H1 (cell line): ENCODE measurements around the gene DERL3. TPM values are rescaled to one million over a fixed set of nuclear protein-coding genes. Genes with fewer than 3 reads are reported as not detected.

Experiments
- polyA plus RNA-seq, 7 experiments: library from polyadenylated mRNA; depleted of rRNA in 3 of 7; stranded (reverse) in 5 of 7; unstranded in 2 of 7; fragments of >200 nt in 5 of 7; fragments of 200-250 nt in 2 of 7; gene quantifications; 1 replicate in 5 of 7; 2 replicates in 1 of 7; 4 replicates in 1 of 7; pipeline versions ENCODE4 v1.2.1 to v1.2.3, GENCODE V29; 2011 to 2013; ENCODE audit warnings: missing spikeins in 2 of 7, mixed read lengths in 2 of 7
- total RNA-seq: library from RNA; stranded (reverse); fragmentation: NEBNext Ultra II Directional; extraction: Animal tissue kit (Norgen Biotek cat#: 25700); gene quantifications from 2 replicates; pipeline ENCODE4 v1.2.1, GENCODE V29; 2021
- TF ChIP-seq, protein P1 (sequence below), 3 experiments: IDR thresholded peaks; 1 replicate in 2 of 3; 2 replicates in 1 of 3; pipeline versions ENCODE4 v1.5.1 to v1.6.1; 2011; ENCODE audit warnings: low read length in 3 of 3, mild to moderate bottlenecking in 3 of 3, inconsistent platforms in 2 of 3, low read depth in 1 of 3, moderate library complexity in 1 of 3; ENCODE audit not compliant: insufficient read depth in 1 of 3; ENCODE audit errors: control extremely low read depth in 1 of 3

The DERL3 gene
- total and polyA plus RNA-seq, 2 of the 8 experiments (the other 6 are each of a cell fraction or from before 2014, with no cell fraction given) = 8.7 to 19.5 TPM

- TF ChIP-seq, protein P1, sequence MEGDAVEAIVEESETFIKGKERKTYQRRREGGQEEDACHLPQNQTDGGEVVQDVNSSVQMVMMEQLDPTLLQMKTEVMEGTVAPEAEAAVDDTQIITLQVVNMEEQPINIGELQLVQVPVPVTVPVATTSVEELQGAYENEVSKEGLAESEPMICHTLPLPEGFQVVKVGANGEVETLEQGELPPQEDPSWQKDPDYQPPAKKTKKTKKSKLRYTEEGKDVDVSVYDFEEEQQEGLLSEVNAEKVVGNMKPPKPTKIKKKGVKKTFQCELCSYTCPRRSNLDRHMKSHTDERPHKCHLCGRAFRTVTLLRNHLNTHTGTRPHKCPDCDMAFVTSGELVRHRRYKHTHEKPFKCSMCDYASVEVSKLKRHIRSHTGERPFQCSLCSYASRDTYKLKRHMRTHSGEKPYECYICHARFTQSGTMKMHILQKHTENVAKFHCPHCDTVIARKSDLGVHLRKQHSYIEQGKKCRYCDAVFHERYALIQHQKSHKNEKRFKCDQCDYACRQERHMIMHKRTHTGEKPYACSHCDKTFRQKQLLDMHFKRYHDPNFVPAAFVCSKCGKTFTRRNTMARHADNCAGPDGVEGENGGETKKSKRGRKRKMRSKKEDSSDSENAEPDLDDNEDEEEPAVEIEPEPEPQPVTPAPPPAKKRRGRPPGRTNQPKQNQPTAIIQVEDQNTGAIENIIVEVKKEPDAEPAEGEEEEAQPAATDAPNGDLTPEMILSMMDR (IDR thresholded peaks at IDR 0.05; ENCODE audit: control extremely low read depth in 1 of 3, insufficient read depth in 1 of 3, low read depth in 1 of 3, low read length in 3 of 3) = no peak
These were observed 35.6 kb downstream of the DERL3 start (continued) for GRCh38 chr22:23803001-23803819.
